ENCODE results near the gene LAMA4. TPM values are rescaled to one million over a fixed set of nuclear protein-coding genes. Genes with fewer than 3 reads are reported as not detected.
A peak's percentile ranks its signal among the peaks of the same experiment; 100 is the strongest.

LAMA4 gene
- total RNA-seq, 1 experiment from 2014 or later, result 0.72 TPM

- H3K27me3 Mint-ChIP-seq (ENCODE audit: insufficient read depth, unreplicated experiment), result no peaks in the 10 kb centered on the region
- H3K27ac Mint-ChIP-seq (ENCODE audit: low read depth, unreplicated experiment), result peak overlapping the region; percentile 25
- H3K36me3 Mint-ChIP-seq (ENCODE audit: insufficient read depth, unreplicated experiment), result no peaks in the 10 kb centered on the region
Observed at GRCh38 chr6:112281821-112282615, 27.7 kb upstream of the LAMA4 start.

GRCh38 chr6:112279031-112279935 is 24.9 kb upstream of the LAMA4 start:
- CTCF ChIA-PET, result interaction anchor here (0.5 to 1.5 kb wide), 4 partner anchors 13 to 98 kb away, joined by 3 to 6 read pairs (median 3); no protein-coding TSS in a partner anchor
- DNase-seq (ENCODE audit: unreplicated experiment), result no peak
- Mint-ChIP-seq H3K9me3 (ENCODE audit: unreplicated experiment) (no peaks in the 10 kb centered on the region), H3K36me3 (ENCODE audit: insufficient read depth, unreplicated experiment) (no peaks in the 10 kb centered on the region), H3K27me3 (ENCODE audit: insufficient read depth, unreplicated experiment) (no peaks in the 10 kb centered on the region), H3K27ac (ENCODE audit: low read depth, unreplicated experiment) (no peak overlapping the region), H3K4me1 (ENCODE audit: insufficient read depth, unreplicated experiment) (peaks cover 6% of the 10 kb centered on the region), H3K4me3 (ENCODE audit: unreplicated experiment) (no peak overlapping the region)
- no TSS peak for BruUV-seq (replicated peaks)
- POLR2A ChIA-PET, result no interaction called here
- intact Hi-C loops (cut with micrococcal nuclease), result no loop called here
- no peak for TF ChIP-seq CTCF (IDR thresholded peaks at IDR 0.05; ENCODE audit: unreplicated experiment)

More at GRCh38 chr6:112281821-112282615, 27.7 kb upstream of the LAMA4 start:
- POLR2A ChIA-PET, result interaction anchor here (1.2 to 1.8 kb wide), 4 partner anchors 17 to 102 kb away, joined by 3 to 6 read pairs (median 4); no protein-coding TSS in a partner anchor
- CTCF ChIA-PET, result interaction anchor here (0.5 to 4.0 kb wide), 22 partner anchors 13 to 959 kb away, joined by 3 to 31 read pairs (median 4); no protein-coding TSS in a partner anchor
- H3K4me1 Mint-ChIP-seq (ENCODE audit: insufficient read depth, unreplicated experiment), result peaks cover 6% of the 10 kb centered on the region
- intact Hi-C loops (cut with micrococcal nuclease), result loop anchor here (1.0 kb wide), 1 partner anchor 102 kb away; no protein-coding TSS in a partner anchor
- BruUV-seq (replicated peaks), result no TSS peak
- TF ChIP-seq CTCF (IDR thresholded peaks at IDR 0.05; ENCODE audit: unreplicated experiment), result peak; percentile 31
- no peak overlapping the region for H3K4me3 Mint-ChIP-seq (ENCODE audit: unreplicated experiment)
- no peaks in the 10 kb centered on the region for H3K9me3 Mint-ChIP-seq (ENCODE audit: unreplicated experiment)
- peak; percentile 64 for DNase-seq (ENCODE audit: unreplicated experiment)

GRCh38 chr6:112275365-112275764 is 21.0 kb upstream of the LAMA4 start:
- H3K4me1 Mint-ChIP-seq (ENCODE audit: insufficient read depth, unreplicated experiment), result no peaks in the 10 kb centered on the region
- ChIA-PET POLR2A (interaction anchor here (0.6 to 0.7 kb wide), 2 partner anchors 17 to 1471 kb away, joined by 3 read pairs; no protein-coding TSS in a partner anchor), CTCF (no interaction called here)
- no peaks in the 10 kb centered on the region for H3K9me3 Mint-ChIP-seq (ENCODE audit: unreplicated experiment)
- no peaks in the 10 kb centered on the region for H3K27me3 Mint-ChIP-seq (ENCODE audit: insufficient read depth, unreplicated experiment)
- no peak overlapping the region for H3K27ac Mint-ChIP-seq (ENCODE audit: low read depth, unreplicated experiment)
- no peak for DNase-seq (ENCODE audit: unreplicated experiment)
- intact Hi-C loops (cut with micrococcal nuclease), result no loop called here
- TF ChIP-seq CTCF (IDR thresholded peaks at IDR 0.05; ENCODE audit: unreplicated experiment), result no peak
- no peaks in the 10 kb centered on the region for H3K36me3 Mint-ChIP-seq (ENCODE audit: insufficient read depth, unreplicated experiment)
- H3K4me3 Mint-ChIP-seq (ENCODE audit: unreplicated experiment), result no peak overlapping the region
- no TSS peak for BruUV-seq (replicated peaks)

- H3K9me3 Mint-ChIP-seq (ENCODE audit: unreplicated experiment), result no peaks in the 10 kb centered on the region
- H3K36me3 Mint-ChIP-seq (ENCODE audit: insufficient read depth, unreplicated experiment), result no peaks in the 10 kb centered on the region
- ChIA-PET POLR2A (interaction anchor here (0.6 kb wide), 1 partner anchor 17 kb away, joined by 3 read pairs; no protein-coding TSS in a partner anchor), CTCF (no interaction called here)
- intact Hi-C loops (cut with micrococcal nuclease), result no loop called here
- H3K4me3 Mint-ChIP-seq (ENCODE audit: unreplicated experiment), result no peak overlapping the region
- TF ChIP-seq CTCF (IDR thresholded peaks at IDR 0.05; ENCODE audit: unreplicated experiment), result no peak
- H3K27ac Mint-ChIP-seq (ENCODE audit: low read depth, unreplicated experiment), result no peak overlapping the region
- no peaks in the 10 kb centered on the region for H3K27me3 Mint-ChIP-seq (ENCODE audit: insufficient read depth, unreplicated experiment)
- DNase-seq (ENCODE audit: unreplicated experiment), result no peak
- no peaks in the 10 kb centered on the region for H3K4me1 Mint-ChIP-seq (ENCODE audit: insufficient read depth, unreplicated experiment)
- BruUV-seq (replicated peaks), result no TSS peak
Observed at GRCh38 chr6:112274774-112275173, 20.4 kb upstream of the LAMA4 start.
